Neuron (in vitro differentiated cells): ENCODE results near the gene ACMSD.

Experiments used
- H2AFZ ChIP-seq: one replicate; pipeline ENCODE4 v1.6.1; 2013; ENCODE audit warnings: low read depth, mild to moderate bottlenecking, inconsistent platforms, low read length, moderate library complexity
- H3K27me3 ChIP-seq: one replicate; pipeline ENCODE4 v1.6.1; 2013; ENCODE audit warnings: low read length; ENCODE audit not compliant: insufficient read depth
- H3K36me3 ChIP-seq: one replicate; pipeline ENCODE4 v1.6.1; 2013; ENCODE audit warnings: low read length; ENCODE audit not compliant: insufficient read depth
- H3K4me1 ChIP-seq: one replicate; pipeline ENCODE4 v1.6.1; 2013; ENCODE audit warnings: low read length; ENCODE audit not compliant: insufficient read depth
- H3K4me3 ChIP-seq: 2 replicates; pipeline ENCODE4 v1.5.1; 2013; ENCODE audit warnings: mild to moderate bottlenecking, low read length, moderate library complexity
- H3K9me3 ChIP-seq: one replicate; pipeline ENCODE4 v1.6.1; 2013; ENCODE audit warnings: low read length

ACMSD gene

DNA sequence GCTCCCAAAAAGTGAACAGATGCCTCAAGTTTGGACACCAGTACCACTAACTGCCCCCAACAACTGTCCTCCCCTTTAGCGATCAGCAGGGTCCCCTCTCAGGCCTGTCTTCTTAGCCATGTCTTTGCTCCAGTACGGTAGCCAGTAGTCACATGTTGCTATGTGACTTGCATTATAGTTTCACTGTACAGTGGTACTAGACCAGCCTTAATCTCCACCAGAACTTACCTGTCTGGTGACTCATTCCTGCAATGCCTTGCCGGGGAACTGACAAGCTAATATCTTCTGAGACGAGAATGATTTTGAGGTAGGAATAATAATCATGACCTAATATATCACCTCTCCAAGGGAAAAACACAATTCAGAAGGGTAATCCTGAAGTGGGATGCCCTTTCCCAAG is 23.7 kb downstream of the ACMSD start:
- Histone ChIP-seq H2AFZ (no peak overlapping the region), H3K36me3 (no peaks in the 10 kb centered on the region), H3K4me3 (no peak overlapping the region), H3K9me3 (no peaks in the 10 kb centered on the region), H3K4me1 (peaks cover 11% of the 10 kb centered on the region), H3K27me3 (no peaks in the 10 kb centered on the region)

DNA sequence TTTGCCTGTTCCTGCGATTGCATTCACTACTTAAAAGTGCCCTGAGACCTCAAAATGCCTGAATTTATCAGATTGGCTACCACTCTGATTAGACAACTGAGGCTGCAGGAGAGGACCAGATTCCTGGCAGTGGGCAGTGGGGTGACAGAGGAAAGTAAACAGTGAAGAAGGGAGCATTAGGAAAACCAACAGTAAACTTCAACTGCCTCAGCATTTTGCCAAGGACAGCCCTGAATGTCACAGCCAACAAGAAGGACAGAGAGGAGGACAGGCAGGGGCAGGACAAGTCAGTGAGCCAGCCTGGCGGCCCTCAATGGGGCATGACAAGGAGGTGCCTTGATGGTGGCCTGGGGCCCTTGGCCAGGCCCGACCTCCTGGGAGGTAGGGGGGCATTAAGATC is 24.3 kb downstream of the ACMSD start:
- no peak overlapping the region for H3K4me3 ChIP-seq
- H3K27me3 ChIP-seq, result no peaks in the 10 kb centered on the region
- H2AFZ ChIP-seq, result no peak overlapping the region
- peaks cover 15% of the 10 kb centered on the region for H3K4me1 ChIP-seq
- H3K9me3 ChIP-seq, result no peaks in the 10 kb centered on the region
- no peaks in the 10 kb centered on the region for H3K36me3 ChIP-seq

DNA sequence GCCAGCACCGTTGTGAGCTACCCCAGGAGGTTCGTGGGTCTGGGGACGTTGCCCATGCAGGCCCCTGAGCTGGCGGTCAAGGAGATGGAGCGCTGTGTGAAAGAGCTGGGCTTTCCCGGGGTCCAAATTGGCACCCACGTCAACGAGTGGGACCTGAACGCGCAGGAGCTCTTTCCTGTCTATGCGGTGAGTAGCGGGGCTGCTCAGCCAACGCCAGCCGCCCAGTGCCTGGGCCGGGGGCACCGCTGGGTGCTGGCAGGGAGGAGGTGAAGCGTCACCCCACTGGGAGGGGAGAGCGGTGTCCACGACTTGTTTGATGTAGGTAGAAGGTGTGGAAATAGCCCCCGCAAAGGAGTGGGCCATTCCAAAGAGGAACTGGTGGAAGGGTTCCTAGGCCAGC is 25.0 kb downstream of the ACMSD start:
- Histone ChIP-seq H3K9me3 (no peaks in the 10 kb centered on the region), H3K36me3 (no peaks in the 10 kb centered on the region), H2AFZ (no peak overlapping the region), H3K27me3 (no peaks in the 10 kb centered on the region), H3K4me3 (no peak overlapping the region), H3K4me1 (peaks cover 15% of the 10 kb centered on the region)

DNA sequence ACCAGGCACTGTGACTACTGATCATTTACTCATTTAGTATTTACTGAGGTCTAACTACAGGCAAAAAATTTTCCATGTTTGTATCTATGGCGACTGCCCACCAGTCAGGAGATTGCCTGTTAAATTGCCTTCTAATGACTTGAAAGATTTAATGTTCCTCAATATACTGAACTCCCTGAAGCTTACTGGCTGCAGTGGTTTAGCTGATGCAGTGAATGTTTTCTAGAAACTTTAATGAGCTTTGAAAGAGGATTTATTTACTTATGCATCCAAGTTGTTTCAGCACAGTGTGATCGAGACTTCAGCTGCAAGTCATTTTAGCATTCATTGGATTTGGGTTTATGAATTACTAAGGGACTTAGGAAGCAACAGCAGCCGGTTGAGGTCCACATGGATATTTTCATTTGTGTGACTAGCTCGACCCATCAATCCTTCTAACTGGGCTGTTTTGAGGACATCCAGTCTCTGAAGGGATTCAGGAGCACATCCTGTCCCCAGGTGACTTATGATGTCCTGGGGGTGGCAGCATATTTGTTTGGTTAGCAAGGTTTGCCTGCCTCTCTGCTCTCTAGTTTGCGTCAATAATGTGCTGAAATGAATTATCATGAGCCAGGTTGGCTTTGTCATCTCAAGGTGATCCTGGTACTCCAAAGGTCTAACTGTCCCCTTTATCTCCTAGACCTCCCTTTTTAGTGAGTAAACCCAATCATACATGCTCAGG is 26.8 kb downstream of the ACMSD start:
- Histone ChIP-seq H3K4me1 (peaks cover 15% of the 10 kb centered on the region), H3K36me3 (no peaks in the 10 kb centered on the region), H3K9me3 (no peaks in the 10 kb centered on the region), H3K27me3 (no peaks in the 10 kb centered on the region), H3K4me3 (no peak overlapping the region), H2AFZ (no peak overlapping the region)

DNA sequence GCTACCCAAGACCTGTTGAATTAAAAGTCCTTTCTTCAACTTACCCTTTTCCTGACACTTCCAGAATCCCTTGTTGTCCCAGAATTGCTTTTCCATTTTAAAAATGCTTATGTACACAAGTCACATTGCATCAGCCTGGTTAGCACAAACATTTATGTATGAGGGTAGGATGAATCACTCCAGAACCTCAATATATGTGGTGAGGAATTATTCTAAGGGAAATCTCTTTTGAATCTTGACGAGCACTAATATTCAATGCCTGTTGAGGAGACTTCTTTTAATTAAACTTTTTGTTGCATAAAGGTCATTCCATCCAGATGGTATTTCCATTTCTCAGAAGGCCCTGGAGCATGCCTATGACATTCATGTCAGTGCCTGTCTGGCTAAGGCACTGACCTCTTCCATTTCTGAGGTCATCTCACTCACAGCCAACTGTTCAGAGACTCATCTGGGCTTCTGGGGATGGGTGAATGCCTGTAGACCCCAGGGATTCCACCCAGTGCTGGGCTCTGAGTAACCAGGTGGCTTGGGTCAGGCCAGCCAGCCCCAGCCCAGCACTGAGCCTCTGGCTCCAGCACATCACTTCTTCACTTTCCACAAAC is 28.2 kb downstream of the ACMSD start:
- Histone ChIP-seq H2AFZ (no peak overlapping the region), H3K9me3 (no peaks in the 10 kb centered on the region), H3K4me3 (no peak overlapping the region), H3K27me3 (no peaks in the 10 kb centered on the region), H3K4me1 (peaks cover 15% of the 10 kb centered on the region), H3K36me3 (no peaks in the 10 kb centered on the region)

DNA sequence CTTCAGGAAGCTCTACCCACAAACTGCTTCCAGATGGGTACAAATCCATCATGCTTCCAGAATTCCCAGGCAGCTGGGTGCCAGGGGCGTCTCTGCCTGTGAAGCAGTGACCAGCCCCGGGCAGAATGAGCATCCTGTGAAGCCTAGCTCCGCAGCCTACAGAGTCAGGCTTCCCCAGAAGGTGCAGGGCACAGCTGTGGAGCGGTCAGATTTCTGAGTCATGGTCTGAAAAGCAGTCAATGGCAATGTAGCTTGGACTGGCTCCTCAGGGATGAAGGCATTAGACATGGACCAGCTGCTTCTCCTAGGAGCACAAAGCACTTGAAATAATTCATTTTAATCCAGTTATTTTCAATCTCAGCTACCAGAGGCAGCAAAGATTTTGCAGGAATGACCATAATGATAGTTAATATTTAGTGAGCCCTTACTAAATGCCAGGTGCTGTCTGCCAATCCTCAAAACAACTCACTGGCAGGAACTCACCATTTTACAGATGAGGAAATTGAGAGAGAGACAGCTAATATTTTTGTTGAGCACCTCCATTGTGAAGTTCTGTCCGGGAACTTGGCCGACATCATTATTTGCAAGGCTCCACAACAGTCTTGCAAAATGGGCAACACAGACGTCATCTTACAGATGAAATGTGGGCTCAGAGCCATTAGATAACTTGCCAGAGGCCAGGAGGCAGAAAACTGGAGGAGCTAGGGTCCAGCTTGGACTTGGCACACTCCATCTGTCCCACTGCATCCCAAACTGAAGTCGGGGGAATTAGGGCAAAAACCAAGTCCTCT is 31.7 kb downstream of the ACMSD start:
- Histone ChIP-seq H3K27me3 (no peaks in the 10 kb centered on the region), H3K9me3 (no peaks in the 10 kb centered on the region), H2AFZ (no peak overlapping the region), H3K36me3 (no peaks in the 10 kb centered on the region), H3K4me1 (peaks cover 15% of the 10 kb centered on the region), H3K4me3 (no peak overlapping the region)

DNA sequence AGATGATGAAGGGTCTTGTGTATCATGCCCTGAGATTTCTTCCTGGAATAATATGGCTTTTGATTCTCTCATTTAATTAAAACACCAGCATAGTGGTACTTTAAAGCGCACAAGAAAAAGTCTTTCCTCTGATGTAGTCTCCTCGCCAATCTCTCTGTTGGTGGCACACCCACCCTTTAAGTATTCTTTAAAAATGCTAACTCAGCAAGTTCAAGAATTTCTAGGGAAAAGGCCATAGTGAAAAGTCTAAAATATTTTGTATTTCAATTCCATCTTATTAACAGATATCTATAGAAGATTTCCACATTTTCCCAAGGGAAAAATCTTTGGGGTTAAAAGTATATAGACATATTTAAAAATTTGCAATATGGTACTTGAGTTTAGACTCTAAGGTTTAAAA is 34.7 kb downstream of the ACMSD start:
- Histone ChIP-seq H2AFZ (no peak overlapping the region), H3K4me1 (no peaks in the 10 kb centered on the region), H3K4me3 (no peak overlapping the region), H3K36me3 (no peaks in the 10 kb centered on the region), H3K9me3 (no peaks in the 10 kb centered on the region), H3K27me3 (no peaks in the 10 kb centered on the region)

DNA sequence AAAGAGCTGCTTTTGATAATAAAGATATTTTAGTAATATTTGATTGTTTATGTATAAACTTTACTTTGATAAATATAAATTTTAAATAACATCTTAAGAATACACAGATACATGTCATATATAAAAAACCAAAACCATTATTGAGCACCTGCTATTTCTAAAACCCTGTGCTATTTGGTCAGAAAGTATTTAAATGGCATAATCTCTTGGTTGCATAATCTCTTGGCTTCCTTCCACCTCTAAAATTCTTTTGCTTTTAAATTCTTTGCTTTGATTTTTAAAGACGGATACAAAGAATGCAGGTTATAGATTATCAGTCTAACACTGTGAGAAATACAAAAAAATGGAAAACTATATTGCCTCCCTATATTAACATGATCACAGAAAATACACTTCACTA is 36.9 kb downstream of the ACMSD start:
- Histone ChIP-seq H3K27me3 (no peaks in the 10 kb centered on the region), H3K9me3 (no peaks in the 10 kb centered on the region), H3K4me3 (no peak overlapping the region), H3K4me1 (no peaks in the 10 kb centered on the region), H2AFZ (no peak overlapping the region), H3K36me3 (no peaks in the 10 kb centered on the region)

DNA sequence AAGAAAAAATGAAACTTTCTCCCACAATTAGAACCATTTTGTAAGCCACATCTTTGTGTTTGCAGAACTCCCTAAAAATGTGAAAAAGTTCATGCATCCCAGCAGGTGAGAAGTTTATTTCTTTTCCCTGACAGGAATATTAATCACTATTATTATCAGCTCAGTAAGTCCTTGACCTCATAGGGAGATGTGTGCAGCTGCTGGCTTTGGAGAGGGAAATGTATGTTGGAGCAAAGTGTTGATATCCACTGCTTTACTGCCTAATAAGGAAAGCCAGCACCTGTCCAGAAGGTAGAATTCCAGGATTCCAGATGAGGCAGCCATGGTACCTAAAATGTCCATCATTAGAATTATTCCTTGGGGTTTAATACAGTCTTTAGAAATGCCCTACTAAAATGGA is 44.4 kb downstream of the ACMSD start:
- H3K9me3 ChIP-seq, result no peaks in the 10 kb centered on the region
- H3K4me3 ChIP-seq, result no peak overlapping the region
- no peaks in the 10 kb centered on the region for H3K27me3 ChIP-seq
- no peaks in the 10 kb centered on the region for H3K4me1 ChIP-seq
- no peak overlapping the region for H2AFZ ChIP-seq
- H3K36me3 ChIP-seq, result no peaks in the 10 kb centered on the region

DNA sequence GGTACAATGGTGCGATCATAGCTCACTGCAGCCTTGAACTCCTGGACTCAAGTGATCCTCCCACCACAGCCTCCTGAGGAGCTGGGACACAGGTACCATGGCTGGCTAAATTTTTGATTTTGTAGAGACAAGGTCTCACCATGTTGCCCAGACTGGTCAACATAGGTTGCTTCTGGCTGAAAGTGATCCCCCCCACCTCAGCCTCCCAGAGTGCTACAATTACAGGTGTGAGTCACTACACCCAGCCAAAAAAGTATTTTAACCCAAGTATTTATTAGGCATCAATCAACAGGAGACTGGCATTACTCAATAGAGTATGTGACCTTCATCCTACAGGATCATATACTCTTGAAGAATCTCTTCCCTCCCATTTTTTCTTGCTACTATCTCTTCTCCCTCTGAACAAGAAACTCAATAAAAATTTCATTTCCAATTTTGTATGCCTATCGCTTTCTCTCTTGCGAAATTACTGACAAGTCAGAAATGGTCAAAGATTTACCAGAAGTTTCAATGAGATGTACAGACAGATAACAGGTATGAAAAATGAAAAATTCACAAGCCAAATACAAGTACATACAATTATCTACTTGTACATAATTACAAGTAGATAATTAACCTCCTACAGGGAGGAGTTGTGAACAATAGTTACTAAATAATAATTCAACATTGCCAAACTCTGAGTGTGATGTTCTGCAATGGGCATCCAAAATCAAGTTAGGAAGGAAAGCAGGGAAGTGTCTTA is 45.3 kb downstream of the ACMSD start:
- Histone ChIP-seq H3K4me1 (no peaks in the 10 kb centered on the region), H3K36me3 (no peaks in the 10 kb centered on the region), H2AFZ (no peak overlapping the region), H3K4me3 (no peak overlapping the region), H3K27me3 (no peaks in the 10 kb centered on the region), H3K9me3 (no peaks in the 10 kb centered on the region)

DNA sequence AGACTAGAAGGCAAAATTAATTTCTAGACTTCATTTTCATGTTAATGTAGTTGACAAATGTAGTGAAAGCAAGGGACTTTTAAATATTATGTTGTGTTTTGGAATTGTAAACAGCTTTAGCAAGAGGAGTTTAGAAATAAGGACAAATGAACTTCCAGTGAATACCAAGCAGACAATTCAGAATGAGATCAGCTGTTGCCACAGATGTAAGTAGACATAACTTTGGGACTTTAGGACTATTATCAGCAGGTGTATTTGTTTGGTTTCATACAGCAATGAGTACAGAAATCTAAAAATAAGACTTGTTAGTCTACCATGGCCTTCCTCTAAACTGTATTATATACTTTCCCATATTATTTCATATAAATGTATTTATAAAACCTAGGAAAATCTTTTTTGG is 46.0 kb downstream of the ACMSD start:
- no peaks in the 10 kb centered on the region for H3K27me3 ChIP-seq

DNA sequence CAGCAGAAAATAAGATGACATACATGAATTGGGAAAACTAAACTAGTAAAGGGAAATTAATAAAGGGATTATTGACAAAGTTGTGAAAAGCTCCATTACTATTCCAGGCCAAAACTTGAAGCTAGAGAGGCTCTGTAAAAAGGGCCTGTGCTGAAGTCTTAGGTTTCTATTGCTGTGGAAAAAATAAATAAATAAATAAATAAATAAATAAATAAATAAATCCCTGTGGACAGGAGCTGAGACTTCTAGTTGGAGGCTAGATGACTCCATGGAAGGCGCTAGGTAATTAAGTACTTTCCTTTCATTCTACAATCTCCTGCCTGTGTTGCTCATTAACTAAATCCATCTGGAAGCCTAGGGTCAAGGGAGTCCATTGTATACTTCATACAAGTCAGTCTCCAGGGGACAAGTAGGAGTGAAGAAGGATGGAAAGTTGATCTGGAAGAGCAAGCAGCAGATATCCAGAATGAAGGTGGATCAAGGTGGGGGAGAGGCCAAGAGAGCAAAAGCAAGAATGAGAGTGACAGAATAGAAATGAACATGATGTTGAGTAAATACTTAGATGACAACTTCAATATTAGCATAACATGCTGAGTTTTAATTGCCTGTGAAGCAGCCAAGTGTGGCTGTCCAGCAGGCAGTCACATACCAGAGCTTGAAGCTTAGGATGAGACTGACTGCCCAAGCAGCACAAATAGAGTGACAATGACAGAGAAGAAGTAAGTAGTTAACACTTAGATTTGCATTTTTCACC is 54.0 kb downstream of the ACMSD start:
- Histone ChIP-seq H3K4me3 (no peak overlapping the region), H3K9me3 (no peaks in the 10 kb centered on the region), H2AFZ (no peak overlapping the region), H3K4me1 (no peaks in the 10 kb centered on the region), H3K27me3 (no peaks in the 10 kb centered on the region), H3K36me3 (no peaks in the 10 kb centered on the region)

More for the DNA sequence above, 46.0 kb downstream of the ACMSD start:
- no peaks in the 10 kb centered on the region for H3K4me1 ChIP-seq
- H3K36me3 ChIP-seq, result no peaks in the 10 kb centered on the region
- H2AFZ ChIP-seq, result no peak overlapping the region
- H3K9me3 ChIP-seq, result no peaks in the 10 kb centered on the region
- H3K4me3 ChIP-seq, result no peak overlapping the region
